Right atrium auricular region (tissue), 2 donors: Measurements from ENCODE around the gene RPS19BP1. TPM values are rescaled to one million over a fixed set of nuclear protein-coding genes. Genes with fewer than 3 reads are reported as not detected.

Experiments
- DNase-seq: peaks from one replicate; pipeline ENCODE4 v3.0.0-alpha.2; 2019; ENCODE audit warnings: low spot score
- H3K27ac ChIP-seq, 2 donors: fragments of 200-600 bp; sonication (generic); 1 replicate in 1 of 2; 2 replicates in 1 of 2; pipeline ENCODE4 v1.5.1; 2016 to 2019
- H3K27me3 ChIP-seq, 2 donors: fragments of 200-600 bp; sonication (generic); one replicate each; pipeline versions ENCODE4 v1.5.1 to v1.6.0; 2017 to 2019
- H3K36me3 ChIP-seq: fragments of 200-600 bp; sonication (generic); one replicate; pipeline ENCODE4 v1.5.1; 2016
- H3K4me1 ChIP-seq, 2 donors: fragments of 200-600 bp; sonication (generic); one replicate each; pipeline versions ENCODE4 v1.5.1 to v1.6.0; 2017 to 2019
- H3K4me3 ChIP-seq, 2 donors: fragments of 200-600 bp; sonication (generic); 1 replicate in 1 of 2; 2 replicates in 1 of 2; pipeline ENCODE4 v1.5.1; 2017 to 2019; ENCODE audit warnings: mild to moderate bottlenecking in 1 of 2, moderate library complexity in 1 of 2
- H3K9me3 ChIP-seq, 2 donors: fragments of 200-600 bp; sonication (generic); one replicate each; pipeline ENCODE4 v1.5.1; 2019
- CTCF ChIP-seq, 2 donors: fragments of 200-600 bp; sonication (generic); IDR thresholded peaks; one replicate each; pipeline ENCODE4 v1.5.1; 2019; ENCODE audit warnings: antibody characterized with exemption in 2 of 2
- total RNA-seq, 2 donors: library from RNA; depleted of rRNA; stranded (reverse); fragments of >200 nt; gene quantifications; one replicate each; pipeline ENCODE4 v1.1.0, GENCODE V29; 2016

Gene RPS19BP1
- total RNA-seq, 2 donors from 2014 or later = 88.1 to 135 TPM

GRCh38 chr22:39487826-39488520, 44.6 kb downstream of the RPS19BP1 start:
- H3K27me3 ChIP-seq = no peaks in the 10 kb centered on the region
- H3K4me1 ChIP-seq = peaks cover 0 to 12% of the 10 kb centered on the region in 2 donors
- no peak overlapping the region for H3K4me3 ChIP-seq
- DNase-seq = no peak
- no peaks in the 10 kb centered on the region for H3K9me3 ChIP-seq
- H3K36me3 ChIP-seq = no peaks in the 10 kb centered on the region
- no peak overlapping the region for H3K27ac ChIP-seq
- TF ChIP-seq CTCF (IDR thresholded peaks at IDR 0.05) = no peak

GRCh38 chr22:39486951-39487825, 45.4 kb downstream of the RPS19BP1 start:
- no peaks in the 10 kb centered on the region for H3K36me3 ChIP-seq
- H3K4me1 ChIP-seq = peaks cover 0 to 12% of the 10 kb centered on the region in 2 donors
- no peak overlapping the region for H3K27ac ChIP-seq
- no peak for TF ChIP-seq CTCF (IDR thresholded peaks at IDR 0.05)
- no peaks in the 10 kb centered on the region for H3K27me3 ChIP-seq
- H3K4me3 ChIP-seq = no peak overlapping the region
- H3K9me3 ChIP-seq = no peaks in the 10 kb centered on the region
- no peak for DNase-seq

GRCh38 chr22:39482768-39483167, 49.8 kb downstream of the RPS19BP1 start:
- no peak overlapping the region for H3K4me3 ChIP-seq
- no peak for DNase-seq

GRCh38 chr22:39481595-39481994, 51.0 kb downstream of the RPS19BP1 start:
- DNase-seq = no peak
- Histone ChIP-seq H3K36me3 (no peaks in the 10 kb centered on the region), H3K4me3 (no peak overlapping the region), H3K27ac (no peak overlapping the region), H3K9me3 (no peaks in the 10 kb centered on the region), H3K4me1 (peaks cover 0 to 8% of the 10 kb centered on the region in 2 donors), H3K27me3 (no peaks in the 10 kb centered on the region)
- no peak for TF ChIP-seq CTCF (IDR thresholded peaks at IDR 0.05)

More at GRCh38 chr22:39482768-39483167, 49.8 kb downstream of the RPS19BP1 start:
- Histone ChIP-seq H3K9me3 (no peaks in the 10 kb centered on the region), H3K27ac (no peak overlapping the region), H3K27me3 (no peaks in the 10 kb centered on the region), H3K4me1 (peaks cover 0 to 8% of the 10 kb centered on the region in 2 donors), H3K36me3 (no peaks in the 10 kb centered on the region)
- TF ChIP-seq CTCF (IDR thresholded peaks at IDR 0.05) = no peak

GRCh38 chr22:39481054-39481453, 51.5 kb downstream of the RPS19BP1 start:
- H3K4me1 ChIP-seq = peaks cover 0 to 8% of the 10 kb centered on the region in 2 donors
- H3K27ac ChIP-seq = no peak overlapping the region
- H3K36me3 ChIP-seq = no peaks in the 10 kb centered on the region
- no peak for TF ChIP-seq CTCF (IDR thresholded peaks at IDR 0.05)
- no peaks in the 10 kb centered on the region for H3K27me3 ChIP-seq
- H3K4me3 ChIP-seq = no peak overlapping the region
- no peak for DNase-seq
- no peaks in the 10 kb centered on the region for H3K9me3 ChIP-seq
